ENCODE measurements around the gene BOC.

Gene BOC

GRCh38 chr3:113226491-113226890, 15.1 kb downstream of the BOC start:
- DNase-seq: no peak

GRCh38 chr3:113227146-113227545, 15.8 kb downstream of the BOC start:
- DNase-seq: no peak

GRCh38 chr3:113228498-113229286, 17.3 kb downstream of the BOC start:
- DNase-seq: no peak

- DNase-seq: no peak
These were observed 20.0 kb downstream of the BOC start for GRCh38 chr3:113231391-113231790.

GRCh38 chr3:113231827-113232253, 20.5 kb downstream of the BOC start:
- DNase-seq: peak; percentile 72 to 84

GRCh38 chr3:113232342-113232741, 21.0 kb downstream of the BOC start:
- no peak for DNase-seq

- DNase-seq: no peak
These were observed 22.1 kb downstream of the BOC start for GRCh38 chr3:113233497-113233896.

- no peak for DNase-seq
These were observed 22.7 kb downstream of the BOC start for GRCh38 chr3:113234028-113234427.

- DNase-seq: no peak
These were observed 23.4 kb downstream of the BOC start for GRCh38 chr3:113234688-113235260.

- DNase-seq: no peak
These were observed 27.1 kb downstream of the BOC start for GRCh38 chr3:113238503-113238902.

- DNase-seq: no peak
These were observed 29.5 kb downstream of the BOC start for GRCh38 chr3:113240841-113241240.

- DNase-seq: no peak
These were observed 30.1 kb downstream of the BOC start for GRCh38 chr3:113241292-113242095.

GRCh38 chr3:113242096-113242581, 30.8 kb downstream of the BOC start:
- DNase-seq: no peak

GRCh38 chr3:113243071-113243470, 31.7 kb downstream of the BOC start:
- DNase-seq: no peak

- DNase-seq: no peak
These were observed 32.5 kb downstream of the BOC start for GRCh38 chr3:113243846-113244245.

GRCh38 chr3:113245761-113246161, 34.4 kb downstream of the BOC start:
- no peak for DNase-seq

- no peak for DNase-seq
These were observed 35.7 kb downstream of the BOC start for GRCh38 chr3:113247068-113247467.

- no peak for DNase-seq
These were observed 36.5 kb downstream of the BOC start for GRCh38 chr3:113247675-113248458.

- DNase-seq: no peak
These were observed 37.8 kb downstream of the BOC start for GRCh38 chr3:113249111-113249510.

- DNase-seq: no peak
These were observed 38.2 kb downstream of the BOC start for GRCh38 chr3:113249601-113250000.

- DNase-seq: no peak
These were observed 39.2 kb downstream of the BOC start for GRCh38 chr3:113250566-113250965.

GRCh38 chr3:113251817-113252216, 40.5 kb downstream of the BOC start:
- DNase-seq: no peak

GRCh38 chr3:113252553-113252952, 41.2 kb downstream of the BOC start:
- DNase-seq: no peak
